GM21381 (cell line): ENCODE results near the gene RAPGEF2.
"Not testable (repeated sequence)": the region's sequence is repeated elsewhere in the genome, so short reads cannot be mapped to it uniquely, and the experiment has no call there.

Source experiments
- ATAC-seq: cut with Tn5 transposase; IDR thresholded peaks from one replicate; pipeline ENCODE4 v1.9.1; 2021; ENCODE audit warnings: mild to moderate bottlenecking, moderate library complexity; ENCODE audit not compliant: unreplicated experiment

RAPGEF2 gene

DNA sequence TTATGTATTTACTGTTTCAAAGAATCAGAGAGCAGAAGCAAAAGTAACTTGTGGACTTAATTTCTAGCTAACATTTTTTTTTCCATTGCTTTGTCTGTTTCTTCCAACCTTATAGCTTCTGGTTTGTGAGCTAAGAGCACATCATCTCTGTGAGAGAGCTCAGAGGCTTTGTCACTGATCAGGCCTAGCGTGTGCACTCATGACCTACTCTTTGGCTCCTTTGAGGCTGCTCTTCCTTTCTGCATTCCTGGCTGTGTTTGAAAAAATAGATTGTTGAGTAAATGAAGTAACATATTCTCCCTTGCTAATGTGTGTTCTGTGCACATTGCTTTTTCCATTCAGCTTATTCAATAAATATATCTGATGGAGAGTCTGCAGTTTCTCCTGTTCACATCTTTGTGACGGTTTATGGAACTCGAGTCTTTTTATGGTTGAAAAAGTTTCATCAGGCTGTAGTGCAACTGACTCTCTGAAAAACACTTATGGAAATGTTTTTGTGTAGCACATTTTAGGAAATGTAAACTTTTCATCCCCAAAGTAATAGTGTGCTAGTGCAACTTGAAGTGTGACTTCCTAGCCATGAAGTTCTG is 133.0 kb downstream of the RAPGEF2 start:
- ATAC-seq = no peak

DNA sequence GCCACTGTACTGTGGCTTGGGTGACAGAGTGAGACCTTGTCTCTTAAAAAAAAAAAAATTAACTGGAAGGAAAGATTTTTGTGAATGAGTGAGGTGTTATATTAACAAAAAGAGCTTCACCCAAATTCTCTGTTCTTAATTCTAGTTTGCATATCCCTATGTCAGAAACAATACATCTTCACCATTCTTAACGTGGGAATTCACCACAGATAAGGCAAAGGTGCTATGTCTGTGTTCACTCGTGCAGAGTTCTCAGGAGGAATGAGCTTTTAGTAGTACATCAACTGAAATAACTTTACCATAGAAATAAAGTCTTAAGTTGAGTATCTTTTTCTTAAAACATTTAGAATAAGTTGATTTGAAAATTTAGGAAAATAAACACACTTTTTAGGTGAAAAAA is 135.1 kb downstream of the RAPGEF2 start:
- peak; percentile 47 for ATAC-seq

DNA sequence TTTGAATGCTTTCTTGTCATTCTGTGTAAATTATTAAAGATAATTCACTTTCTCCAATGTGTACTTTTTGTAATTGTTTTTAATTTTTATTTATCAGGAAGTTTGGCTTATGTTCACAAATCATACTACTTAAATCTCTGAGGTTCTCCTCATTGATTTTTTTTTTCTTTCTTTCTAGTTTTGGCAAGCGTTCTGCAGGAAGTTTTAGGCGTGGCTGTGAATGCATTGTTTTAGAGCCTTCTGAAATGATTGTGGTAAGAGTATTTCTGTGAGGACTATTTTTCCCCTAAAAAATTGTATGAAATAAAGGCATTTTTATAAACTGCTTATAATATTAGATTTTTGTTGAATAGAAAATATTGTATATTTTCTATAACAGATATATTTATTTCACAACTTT is 135.8 kb downstream of the RAPGEF2 start:
- ATAC-seq = no peak

DNA sequence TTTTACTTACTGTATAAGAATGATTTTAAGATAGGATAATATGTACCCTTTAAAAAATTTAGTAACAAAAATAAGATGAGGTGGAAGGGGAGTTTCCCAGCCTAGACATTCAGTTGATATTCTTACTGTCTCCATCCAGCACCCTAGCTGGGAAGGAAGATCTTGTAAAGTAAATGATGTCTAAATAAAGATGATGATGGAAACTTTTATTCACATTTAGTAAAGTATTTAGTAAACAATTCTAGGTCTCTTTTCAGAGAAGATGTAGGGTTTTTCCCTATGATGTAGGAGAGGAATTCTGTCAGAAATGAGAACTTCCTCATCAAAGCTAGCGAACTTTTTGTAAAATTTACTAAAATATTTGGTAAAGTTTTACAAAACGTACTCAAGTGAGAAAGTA is 136.8 kb downstream of the RAPGEF2 start:
- no peak for ATAC-seq

DNA sequence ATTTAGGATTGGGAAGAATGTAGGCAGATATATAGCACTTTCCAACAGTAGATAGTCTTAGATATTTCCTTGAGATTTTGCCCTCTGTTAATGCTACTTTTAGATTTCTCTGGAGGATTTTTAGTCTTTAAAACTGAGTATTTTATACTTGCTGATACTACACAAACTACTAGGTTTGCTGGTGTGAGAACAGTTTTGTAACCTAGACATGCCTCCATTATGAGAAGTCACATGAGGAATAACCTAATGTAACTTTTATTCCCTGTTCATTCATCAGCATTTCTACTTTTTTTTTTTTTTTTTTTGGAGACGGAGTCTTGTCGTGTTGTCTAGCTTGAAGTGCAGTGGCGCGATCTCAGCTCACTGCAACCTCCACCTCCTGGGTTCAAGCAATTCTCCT is 137.2 kb downstream of the RAPGEF2 start:
- ATAC-seq = no peak

DNA sequence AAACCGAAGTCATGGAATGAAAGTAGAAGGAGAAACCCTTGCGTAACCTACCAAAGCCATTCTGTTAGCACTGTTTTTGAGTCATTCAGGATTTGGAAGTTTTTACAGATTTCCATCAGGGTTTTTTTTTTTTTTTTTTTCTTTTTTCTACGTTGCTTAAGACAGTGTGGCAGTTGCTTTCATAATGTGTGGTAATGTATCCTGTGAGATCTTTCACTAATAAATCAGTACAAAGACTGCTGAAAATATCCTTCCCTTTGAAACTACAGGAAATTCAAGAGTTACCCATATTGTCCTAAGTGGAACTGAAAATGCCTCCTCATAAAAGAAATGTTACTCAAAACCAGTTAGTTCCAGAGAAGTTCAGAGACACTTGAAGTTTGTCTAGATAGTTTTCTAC is 137.8 kb downstream of the RAPGEF2 start:
- ATAC-seq = no peak

DNA sequence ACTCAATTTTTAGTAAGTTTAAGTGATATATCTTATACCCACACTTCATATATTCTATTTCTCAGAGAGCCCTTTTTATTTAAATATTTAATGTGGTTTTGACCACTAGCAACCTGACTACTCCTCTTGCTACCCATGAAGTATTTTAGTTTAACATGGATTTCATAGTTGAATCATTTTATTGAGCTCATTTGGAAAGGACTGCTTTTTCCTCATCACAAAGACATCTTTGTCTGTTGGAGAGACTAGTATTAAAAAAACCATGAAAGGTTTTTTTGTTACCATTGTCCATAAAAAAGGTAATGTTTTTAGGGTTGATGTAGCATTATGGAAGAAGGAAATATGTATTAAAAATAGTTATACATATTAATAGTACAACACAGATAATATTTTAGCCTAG is 139.5 kb downstream of the RAPGEF2 start:
- ATAC-seq = no peak

DNA sequence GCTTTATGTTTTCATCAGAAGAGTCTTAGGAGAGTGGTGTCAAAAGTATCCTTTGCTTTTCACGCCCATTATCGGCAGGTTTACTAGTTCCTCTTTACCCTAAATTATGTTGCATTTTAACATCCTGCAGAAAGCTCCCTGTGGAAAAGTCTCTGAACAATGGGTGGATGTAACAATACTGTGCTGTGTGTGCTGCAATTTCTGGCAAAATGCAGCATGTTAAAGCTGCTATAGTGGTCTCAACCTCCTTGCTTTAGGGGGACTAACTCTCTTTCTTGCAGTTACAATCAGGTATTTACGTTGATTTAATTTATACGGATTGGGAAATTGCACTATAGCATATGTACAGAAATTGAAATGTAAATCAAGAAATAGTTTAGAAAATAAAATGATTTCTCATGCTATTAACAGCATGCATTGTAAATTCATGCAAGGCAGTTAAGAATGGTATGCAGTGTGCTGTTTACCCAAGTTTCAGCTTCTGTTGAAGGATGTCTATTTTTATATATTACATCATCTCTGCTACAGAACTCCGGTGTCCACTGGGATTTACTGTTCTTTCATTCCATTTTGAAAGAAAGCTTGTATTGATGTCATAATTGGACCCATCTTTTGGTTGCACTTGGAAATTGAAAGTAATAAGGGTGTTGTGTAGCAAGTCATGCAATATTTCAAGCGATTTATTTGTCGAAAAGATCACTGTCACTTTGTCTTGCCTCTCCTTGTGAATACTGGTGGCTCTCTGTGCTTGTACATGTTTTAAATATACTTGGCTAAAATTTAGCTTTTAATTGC is 145.7 kb downstream of the RAPGEF2 start:
- ATAC-seq = no peak

DNA sequence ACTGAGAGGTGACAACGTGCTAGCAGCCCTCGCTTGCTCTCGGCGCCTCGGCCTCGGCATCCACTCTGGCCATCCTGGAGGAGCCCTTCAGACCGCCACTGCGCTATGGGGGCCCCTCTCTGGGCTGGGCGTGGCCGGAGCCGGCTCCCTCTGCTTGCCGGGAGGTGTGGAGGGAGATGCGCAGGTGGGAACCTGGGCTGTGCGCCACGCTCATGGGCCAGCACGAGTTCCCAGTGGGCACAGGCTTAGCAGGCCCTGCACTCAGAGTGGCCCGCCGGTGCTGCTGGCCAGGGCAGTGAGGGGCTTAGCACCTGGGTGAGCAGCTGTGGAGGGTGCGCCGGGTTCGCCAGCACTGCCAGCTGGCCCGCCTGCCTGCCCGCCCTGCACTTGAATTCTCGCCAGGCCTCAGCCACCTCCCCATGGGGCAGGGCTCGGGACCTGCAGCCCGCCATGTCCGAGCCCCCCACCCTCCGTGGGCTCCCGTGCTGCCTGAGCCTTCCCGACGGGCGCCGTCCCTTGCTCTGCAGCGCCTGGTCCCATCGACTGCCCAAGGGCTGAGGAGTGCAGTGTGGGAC is 148.0 kb downstream of the RAPGEF2 start:
- ATAC-seq = no peak

DNA sequence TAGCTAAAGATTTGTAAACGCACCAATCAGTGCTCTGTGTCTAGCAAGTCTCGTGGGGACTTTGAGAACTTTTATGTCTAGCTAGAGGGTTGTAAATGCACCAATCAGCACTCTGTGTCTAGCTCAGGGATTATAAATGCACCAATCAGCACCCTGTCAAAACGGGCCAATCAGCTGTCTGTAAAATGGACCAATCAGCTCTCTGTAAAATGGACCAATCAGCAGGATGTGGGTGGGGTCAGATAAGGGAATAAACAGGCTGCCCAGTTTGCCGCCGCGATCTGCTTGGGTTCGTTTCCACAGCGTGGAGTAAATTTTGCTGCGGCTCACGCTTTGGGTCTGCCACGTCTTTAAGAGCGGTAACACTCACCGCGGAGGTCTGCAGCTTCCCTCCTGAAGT is 148.7 kb downstream of the RAPGEF2 start:
- not testable (repeated sequence) for ATAC-seq

DNA sequence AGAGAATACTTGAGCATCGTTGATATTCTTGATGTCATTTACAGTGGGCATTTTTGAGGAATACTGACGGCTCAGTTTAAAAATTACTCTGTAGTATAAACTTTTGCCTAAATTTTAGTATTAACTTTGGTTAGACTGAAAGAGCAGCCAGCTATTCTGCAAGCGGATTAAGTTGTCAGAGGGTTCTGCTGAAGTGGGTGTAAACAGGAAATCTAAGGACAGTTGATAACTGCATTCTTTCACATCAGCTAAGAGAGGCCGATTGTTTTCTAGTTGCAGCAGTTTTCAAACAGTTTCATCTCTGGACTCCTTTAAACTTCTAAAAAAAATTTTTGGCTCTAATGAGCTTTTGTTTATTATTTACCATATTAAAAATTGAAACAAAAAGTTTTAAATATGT is 149.6 kb downstream of the RAPGEF2 start:
- ATAC-seq = no peak

DNA sequence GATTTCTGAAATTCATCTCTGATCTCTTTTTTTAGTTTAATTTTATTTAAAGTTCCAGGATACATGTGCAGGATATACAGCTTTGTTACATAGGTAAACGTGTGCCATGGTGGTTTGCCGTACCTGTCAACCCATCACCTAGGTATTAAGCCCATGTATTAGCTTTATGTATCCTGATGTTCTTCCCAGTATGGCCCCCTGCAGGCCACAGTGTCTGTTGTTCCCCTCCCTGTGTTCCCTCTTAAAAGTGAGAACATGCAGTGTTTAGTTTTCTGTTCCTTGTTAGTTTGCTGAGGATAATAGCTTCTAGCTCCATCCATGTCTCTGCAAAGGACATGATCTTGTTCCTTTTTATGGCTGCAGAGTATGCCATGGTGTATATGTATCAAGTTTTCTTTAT is 153.2 kb downstream of the RAPGEF2 start:
- no peak for ATAC-seq

DNA sequence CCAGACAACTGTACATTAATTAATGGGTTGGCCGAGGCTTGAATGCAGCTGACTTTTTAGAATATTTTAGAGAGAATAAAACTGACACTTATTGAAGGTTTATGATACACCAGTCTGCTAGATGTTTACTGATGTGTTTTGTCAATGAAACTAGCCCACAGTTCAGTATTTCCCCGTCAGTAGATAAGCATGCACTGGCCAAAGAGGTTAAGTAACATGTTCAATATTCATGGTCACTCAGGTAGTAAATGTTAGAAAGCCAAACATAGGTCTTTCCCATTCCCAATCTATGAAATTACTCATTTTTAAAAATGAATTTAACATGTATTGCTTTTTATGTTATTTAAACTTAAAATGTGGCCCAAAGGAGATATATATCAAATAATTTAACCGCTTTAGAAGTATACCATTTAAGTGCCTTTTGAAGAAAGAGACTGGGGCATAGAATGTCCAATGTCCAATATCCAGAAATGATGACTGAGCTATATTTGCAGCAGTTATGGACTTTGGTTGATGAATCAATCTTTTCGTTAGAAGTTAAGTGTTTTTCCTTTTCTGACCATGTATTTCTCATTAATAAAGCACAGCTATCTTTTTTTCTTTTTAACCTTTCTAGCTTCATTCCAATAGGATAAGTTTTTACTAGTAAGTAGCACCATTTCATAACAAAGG is 156.1 kb downstream of the RAPGEF2 start:
- ATAC-seq = no peak

DNA sequence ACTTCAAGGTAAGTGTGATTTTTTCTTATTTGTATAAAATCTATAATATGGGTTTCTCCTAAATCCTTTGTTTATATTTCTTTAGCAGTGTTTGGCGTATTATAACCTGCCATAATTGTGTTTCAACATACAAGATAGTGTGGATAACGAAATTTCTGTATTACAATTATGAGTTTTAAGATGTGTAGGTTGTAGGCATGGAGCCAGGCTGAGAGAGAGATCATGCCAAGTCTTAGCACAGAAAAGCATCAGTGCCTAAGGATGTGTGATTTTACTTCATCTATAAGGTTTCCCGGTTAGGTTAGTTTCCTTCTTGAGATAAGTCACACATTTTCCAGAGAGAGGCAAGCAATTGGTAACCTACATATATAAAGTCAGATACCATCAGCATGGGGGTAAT is 161.2 kb downstream of the RAPGEF2 start:
- ATAC-seq = no peak

DNA sequence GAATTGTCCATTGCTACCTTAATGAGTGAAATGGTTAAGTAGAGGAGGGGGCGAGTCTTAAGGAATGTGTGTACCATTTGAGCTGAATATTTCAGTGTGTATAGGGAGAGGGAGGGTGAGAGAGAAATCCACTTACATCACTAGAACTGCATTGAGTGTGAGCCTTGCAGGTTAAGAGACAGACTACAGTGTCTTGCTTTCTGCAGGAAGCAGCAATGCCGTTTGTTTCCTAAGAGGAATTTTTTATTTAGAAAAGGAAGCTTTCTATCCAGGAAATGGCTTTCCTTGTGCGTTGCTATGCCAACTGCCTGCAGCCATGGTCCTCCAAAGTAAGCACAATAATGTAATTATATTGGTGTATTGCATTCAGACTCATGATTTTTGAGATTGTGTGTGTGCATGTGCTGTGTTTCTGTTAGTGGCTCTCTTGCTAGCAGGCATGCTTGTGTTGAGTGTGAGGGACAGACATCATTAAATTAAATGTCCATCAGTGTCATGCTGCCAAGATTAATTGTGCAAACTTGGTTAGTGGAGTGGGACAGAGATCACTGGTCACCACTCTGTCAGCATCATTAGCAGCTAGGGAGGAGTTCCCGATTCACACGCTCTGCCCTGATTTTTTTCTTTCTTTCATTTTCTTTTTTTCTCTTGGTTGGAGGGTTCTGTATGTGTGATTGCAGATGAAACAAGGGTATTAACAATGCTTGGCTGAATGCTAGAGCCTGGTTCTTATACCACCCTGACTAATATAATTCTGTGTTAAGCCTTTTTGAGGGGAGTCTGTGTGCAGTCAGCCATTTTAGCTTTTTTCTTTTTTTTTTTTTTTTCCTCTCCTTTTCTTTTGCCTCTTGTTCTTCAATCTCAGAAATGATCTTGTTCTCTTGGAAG is 164.3 kb downstream of the RAPGEF2 start:
- ATAC-seq = no peak

DNA sequence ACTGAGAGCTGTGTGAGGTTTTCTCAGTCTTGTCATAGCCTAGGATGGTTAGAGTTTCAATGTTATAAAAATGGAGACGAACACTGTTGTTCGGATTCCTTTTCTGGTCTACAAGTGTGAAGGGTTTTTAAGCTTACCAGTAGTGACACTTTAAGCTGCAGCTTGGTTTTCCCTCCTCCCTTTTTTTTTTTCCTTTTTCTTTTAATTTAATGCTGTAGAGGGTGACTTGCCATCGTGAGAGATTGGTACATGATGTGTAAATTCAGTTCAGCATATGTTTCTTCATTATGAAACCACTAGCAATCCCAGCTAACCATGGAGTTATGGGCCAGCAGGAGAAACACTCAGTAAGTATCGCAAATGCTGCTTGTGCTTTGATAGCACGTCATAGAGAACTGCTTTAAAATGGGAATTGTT is 165.0 kb downstream of the RAPGEF2 start:
- ATAC-seq = no peak

DNA sequence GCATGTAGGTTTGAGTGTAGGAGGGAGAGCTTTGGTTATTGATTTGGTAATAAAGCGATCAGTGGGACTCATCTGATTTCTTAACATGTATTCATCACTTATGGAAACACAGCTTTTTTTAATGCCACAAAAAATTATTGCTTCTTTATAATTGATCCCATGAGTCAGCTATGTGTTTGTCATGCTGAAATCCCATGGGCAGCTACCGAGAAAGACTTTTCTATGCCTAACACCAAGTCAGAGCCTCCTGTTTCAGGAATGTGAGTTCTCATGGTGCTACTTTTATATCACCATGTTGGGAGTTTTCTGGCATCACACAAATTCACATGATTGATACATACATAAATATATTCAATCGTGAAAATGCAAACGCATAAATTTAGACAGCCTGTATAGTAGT is 165.7 kb downstream of the RAPGEF2 start:
- no peak for ATAC-seq

DNA sequence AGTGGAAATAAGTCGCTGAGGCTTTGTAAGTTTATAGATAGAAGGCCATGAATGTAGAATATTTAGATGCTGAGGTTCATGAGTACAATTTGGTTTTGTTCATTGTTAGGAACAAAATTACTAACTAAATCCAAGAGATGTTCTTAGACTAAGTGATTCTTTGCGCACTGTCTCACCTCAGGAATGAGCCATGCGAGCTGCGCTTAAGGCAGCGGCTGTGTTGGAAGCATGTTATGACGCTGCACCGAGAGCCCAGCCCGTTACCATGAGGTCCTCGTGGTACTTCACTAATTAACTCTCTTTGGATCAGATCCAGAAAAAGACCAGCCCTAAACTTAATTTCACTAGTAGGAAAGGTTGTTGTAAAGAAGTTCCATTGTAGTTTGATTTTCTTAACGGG is 166.2 kb downstream of the RAPGEF2 start:
- ATAC-seq = no peak

DNA sequence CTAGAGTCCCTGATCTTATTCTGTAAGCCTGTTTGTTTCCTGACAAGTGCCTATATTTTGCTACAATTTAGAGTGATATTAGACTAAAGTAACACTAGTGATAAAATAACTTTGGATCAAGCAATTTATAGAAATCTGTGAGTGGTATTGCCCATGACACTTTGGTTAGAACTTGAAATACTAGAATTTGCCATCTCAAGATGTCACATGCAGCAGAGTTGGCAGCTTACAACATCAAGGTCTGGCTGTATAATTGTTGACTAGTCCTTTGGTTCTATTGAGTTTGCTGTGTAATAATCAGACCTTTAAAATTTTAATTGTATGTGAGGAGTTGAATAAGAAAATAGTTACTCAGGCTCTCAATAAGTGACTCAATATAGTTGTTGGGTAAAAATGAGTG is 167.1 kb downstream of the RAPGEF2 start:
- ATAC-seq = no peak

DNA sequence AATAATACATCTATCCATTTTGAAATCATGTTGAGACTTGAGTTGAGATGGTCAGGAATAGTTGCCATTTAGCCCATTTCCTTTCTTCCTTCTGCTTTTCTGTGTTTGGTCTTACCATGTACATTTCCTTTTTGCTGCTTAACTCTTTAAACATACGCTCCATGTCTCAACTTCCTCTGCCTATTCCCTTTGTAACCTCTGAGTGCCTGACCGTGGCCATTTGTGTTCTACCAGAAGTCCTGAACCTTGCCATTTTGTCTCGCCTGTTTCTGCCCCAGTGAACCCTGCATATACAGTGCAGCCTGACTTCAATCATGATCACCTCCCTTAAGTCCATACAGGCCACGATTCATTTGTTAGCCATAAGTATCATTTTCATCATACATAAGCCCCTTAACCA is 169.0 kb downstream of the RAPGEF2 start:
- ATAC-seq = no peak
